ENCODE data around the gene CAPN5.

Gene CAPN5

DNA sequence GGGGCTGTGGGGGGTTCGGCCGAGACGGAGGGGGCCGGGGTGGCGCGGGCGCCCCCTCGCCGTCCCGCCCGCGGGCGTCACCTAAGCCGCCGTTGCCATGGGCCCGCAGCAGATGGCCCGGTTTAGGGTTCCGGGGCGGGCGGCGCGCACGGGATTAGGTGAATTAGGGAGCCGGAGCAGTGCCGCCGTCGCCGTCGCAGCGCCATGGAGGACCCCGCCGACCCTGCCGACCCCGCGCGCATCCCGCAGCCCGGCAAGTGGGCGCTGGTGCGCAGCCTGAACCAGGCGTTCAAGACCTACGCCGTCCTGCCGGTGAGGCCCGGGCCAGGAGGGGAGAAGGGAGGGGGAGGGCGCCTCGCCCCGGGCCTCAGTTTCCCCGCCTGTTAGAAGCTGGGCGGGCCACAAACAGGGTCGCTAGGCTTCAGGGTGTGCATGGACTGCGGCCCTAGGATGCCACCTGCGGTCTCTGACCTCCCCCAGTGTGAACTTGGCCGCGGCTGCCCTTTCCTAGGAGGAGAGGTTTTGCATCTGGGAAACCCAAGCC is 71.4 kb downstream of the CAPN5 start:
- no peak for DNase-seq

DNA sequence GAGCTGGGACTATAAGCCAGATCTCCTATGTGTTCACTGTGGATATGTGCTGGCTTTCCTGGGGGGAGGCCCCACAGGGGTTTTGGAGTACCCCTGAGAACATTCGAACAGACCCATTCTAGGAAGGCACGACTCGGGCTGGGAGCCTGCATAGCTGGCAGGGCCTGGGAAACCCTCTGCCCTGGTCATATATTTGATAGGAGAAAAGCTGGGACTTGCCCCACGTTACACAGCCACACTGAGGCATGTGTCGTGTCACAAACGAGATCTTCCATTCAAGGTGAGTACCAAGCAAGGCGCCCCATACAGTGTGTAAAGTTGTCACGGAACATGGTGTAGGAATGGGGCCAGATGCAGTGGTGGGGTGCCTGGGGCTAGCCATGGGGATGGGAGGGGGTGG is 72.4 kb downstream of the CAPN5 start:
- no peak for DNase-seq

DNA sequence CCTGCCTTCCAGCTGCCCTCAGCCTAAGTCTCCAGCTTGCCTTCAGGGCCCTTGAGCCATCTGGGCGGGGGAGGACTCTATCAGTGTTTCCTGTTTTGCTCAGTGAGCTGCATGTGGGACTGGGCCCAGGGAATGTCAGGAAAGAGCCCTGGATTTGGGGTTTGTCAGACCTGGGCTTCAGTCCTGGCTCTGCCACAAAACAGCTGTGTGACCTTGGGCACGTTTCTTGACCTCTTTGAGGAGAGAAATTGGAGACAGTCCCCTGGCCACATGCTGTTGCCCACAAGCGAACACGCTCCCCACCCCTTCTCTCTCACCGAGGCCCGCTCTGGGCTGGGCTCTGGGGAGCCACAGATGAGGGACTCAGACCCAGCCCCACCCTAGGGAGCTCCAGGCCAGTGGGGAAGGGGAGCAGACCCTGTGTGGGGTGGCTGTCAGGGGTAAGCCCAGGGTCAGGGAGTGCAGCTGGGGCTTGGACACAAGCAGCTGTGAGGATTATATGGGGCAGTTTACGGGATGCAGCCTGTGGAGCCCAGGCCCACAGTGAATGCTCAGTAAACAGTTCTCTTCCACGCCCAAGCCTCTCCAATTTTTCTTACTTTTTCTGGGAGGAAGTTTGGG is 73.6 kb downstream of the CAPN5 start:
- DNase-seq = no peak

DNA sequence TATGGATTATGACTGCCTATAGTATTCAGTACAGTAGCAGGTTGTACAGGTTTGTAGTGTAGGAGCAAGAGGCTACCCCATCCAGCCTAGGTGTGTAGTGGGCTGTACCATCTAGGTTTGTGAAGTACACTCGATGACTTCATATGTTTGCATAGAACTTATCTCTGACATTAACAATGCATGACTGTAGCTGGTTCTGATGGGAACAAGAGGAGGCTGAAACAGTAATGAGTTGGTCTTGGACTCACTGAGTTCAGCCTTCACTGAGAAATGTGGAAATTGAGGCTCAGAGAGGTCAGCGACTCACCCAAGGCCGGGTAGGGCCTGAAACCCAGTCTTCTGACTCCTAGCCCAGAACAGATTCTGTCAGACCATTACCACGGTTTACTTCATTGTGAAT is 74.3 kb downstream of the CAPN5 start:
- no peak for DNase-seq

DNA sequence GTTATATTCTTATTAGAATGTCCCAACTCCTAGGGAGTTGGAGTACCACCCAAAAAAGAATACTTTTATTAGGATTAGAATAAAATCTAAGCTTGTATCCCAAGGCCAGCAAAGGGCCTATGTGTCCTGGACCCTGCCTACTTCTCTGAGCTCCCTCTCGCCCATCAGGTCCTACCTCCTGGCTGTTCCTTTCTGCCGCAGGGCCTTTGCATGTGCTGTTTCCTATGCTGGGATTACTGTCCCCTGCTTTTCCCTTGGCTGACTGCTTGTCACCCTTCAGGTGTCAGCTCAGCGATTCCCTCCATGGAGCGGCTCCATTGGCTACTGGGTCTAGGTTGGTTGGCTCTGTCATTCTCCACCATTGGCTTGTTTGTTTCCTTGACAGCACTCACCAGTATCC is 74.7 kb downstream of the CAPN5 start:
- DNase-seq = no peak

DNA sequence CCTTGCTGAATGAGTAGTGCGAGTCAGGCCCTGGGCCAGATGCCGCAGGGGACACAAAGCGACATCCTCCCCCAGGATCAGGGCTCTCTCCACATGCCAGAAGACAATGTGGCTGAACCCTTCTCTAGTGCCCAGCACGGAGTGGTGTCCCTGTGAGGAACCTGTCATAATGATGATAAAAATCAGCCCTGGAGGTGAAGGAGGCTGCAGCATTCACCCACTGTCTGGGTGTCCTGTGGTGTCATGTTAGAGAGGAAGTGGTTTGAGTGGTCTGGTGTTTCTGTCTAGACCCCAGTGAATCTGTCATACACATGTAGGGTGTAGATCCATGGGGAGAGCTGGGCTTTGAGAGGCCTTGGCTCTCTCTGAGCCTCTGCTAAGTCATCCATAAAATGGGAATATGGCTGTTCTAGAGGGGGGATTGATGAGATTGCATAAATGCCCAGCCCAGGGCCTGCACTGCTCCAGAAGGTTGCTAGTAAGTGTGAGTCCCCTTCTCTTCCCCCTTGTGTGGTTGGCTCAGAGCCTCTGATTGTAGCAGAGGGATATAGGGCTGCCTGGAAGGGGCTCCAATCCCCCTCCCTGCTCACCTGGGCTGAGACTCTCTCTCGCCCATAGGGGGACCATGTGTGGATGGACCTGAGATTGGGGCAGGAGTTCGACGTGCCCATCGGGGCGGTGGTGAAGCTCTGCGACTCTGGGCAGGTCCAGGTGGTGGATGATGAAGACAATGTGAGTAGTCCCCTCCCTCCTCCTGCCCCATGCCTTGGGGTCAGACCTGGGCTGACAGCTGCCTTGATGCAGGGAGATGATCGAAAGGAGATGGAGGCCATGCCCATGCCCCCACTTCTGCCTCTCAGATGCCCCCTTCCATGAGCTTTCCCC is 75.6 kb downstream of the CAPN5 start:
- no peak for DNase-seq

DNA sequence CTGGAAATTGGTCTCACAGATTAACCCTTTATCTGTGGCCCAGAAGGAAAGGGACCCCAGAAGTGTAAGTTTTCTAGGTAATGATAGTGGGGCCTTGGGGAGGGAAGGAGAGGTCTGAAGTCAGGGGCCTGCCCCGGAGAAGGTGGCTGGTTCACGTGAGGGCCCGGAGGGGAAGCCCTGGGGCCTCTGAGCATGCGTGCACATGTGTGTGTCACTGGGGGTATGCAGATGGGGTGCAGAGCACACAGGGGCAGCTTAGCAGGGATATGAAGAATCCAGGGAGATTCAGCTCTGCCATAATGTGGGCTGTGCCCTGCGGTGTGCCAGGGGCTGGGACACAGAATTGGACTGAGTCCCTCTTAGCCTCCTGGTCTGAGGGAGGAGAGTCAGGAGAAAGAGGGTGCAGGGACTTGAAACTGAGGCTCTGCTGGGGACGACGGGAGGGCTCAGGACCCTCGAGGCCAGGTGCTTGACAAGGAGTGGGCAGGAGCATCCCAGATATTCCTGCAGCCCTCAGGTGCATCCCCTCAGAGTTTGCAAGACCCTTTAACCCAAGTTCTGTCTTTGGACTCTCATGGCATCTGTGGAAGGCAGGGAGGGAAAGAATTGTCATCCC is 76.7 kb downstream of the CAPN5 start:
- DNase-seq = no peak

DNA sequence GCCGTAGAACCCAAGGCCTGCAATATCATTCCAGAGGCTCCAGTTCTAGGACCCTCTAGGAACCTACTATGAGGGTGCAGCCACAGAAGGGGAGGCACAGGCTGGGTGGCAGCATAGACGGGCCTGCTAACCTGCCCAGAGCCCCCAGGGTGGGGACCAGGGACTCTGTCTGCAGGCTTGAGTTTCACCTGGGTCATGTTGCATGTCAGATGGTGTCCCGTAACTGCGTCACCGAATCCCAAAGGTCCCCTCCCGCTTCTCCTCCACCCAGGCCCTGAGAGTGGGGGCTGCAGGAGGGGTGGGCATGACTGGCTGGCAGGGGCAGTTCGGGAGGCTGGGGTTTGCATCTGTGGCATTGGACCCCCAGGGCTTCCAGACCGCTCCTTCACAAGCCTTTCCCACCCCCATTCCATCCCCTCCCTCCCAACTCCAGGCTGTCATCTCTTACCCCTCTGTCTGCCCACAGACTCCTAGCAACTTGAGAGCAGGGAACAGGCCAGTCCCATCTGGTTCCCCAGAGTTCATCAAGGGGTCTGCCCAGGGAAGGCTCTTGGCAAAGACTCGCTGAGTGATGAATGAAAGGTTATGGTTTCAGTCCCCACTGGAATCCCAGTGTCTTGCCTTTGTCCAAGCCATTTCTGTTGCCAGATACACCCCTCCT is 77.6 kb downstream of the CAPN5 start:
- DNase-seq = no peak

DNA sequence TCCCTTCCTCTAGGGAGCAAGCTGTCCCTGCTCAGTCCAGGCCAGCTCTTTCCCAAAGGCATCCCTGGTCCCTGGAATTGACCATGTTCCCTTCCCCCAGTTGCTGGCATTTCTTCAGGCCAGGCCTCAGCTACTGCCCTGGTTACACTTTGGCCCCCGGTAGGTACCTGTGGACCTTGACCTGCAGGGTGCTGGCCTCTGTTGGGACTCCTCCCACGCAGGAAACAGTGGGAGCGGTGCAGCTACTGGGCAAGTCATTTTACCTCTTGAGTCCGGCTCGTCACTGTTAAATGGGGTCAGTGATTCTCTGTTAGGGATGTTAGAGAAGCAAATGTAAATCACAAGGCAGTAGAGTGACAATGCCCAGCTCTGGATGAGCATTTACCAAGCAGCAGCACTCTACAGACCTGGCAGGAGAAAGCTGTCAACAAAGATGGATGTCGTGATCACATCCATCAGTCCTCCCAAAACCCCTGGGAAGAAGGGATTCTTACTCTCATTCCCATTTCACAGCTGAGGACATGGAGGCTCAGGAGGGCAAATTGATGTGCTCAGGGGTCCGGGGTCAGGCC is 78.2 kb downstream of the CAPN5 start:
- DNase-seq = no peak

DNA sequence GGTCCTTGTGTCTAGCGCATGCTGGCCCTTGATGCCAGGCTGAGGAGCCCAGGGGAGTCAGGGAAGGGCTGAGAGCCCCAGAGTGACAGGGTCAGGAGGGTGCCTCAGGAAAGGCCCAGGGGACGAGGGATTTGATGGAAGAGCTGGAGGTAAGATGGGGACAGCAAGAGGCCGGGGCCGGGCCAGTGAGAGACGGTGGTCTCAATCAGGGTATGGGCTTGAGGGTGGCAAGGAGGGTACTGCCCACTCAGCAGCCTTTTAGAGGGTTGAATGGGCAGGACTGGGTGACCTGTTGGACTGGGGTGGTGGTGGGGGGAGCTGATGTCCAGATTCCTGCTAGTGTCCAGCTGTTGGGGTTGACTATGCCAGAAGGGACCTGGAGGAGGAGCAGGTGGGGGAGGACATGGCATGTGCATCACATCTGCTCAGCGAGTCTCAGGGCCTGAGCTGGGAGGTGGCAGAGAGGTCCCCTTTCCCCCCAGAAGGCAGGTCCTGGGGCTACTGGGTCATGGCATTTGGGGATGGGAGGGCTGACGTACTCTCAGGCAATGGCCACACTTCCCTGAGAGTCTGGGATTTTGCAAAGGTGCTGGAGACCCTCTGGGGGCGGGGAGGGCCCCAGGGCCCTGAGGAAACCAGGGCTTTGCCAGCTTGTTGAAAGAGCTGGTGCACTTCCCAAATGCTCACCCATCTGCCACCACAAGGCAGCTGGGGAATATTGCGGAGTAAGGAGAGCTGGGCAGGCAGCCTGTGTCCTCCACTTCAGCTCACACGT is 79.7 kb downstream of the CAPN5 start:
- no peak for DNase-seq

DNA sequence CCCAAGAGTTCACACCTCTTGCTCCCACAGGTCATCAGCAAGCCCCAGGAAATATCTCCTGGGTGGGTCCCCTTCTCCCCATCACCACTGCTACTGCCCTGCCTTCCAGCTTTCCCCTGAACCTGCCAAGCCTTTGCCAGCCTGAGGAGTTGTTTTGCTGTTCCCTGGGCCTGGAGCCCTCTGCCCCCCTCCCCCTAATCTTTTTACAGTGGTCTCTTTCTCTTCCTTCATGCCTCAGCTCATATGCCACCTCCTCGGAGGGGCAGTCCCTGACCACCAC is 80.2 kb downstream of the CAPN5 start:
- DNase-seq = no peak

DNA sequence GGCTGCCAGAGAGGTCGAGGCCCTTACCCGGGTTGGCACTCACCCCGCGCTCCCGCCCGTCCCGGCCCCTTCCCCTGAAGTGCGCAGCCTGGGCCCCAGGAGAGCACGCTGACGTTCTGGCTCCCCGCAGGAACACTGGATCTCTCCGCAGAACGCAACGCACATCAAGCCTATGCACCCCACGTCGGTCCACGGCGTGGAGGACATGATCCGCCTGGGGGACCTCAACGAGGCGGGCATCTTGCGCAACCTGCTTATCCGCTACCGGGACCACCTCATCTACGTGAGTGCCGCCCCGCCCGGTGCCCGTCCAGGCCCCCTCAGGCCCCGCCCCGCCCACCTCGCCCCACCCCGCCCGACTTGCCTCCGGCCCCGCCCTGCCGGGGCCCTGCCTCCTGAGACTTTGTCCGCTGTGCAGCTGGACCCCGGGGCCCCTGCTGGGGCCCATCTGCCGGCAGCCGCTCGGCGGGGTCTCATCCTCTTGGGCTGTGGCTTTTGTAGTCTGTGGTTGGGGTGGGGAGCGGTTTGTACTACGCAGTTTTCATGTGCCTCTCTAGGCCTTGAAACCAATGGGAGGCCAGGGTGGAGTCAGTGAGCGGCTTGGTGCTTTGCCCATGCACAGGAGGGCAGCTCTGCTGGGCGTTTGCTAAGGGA is 81.0 kb downstream of the CAPN5 start:
- no peak for DNase-seq

DNA sequence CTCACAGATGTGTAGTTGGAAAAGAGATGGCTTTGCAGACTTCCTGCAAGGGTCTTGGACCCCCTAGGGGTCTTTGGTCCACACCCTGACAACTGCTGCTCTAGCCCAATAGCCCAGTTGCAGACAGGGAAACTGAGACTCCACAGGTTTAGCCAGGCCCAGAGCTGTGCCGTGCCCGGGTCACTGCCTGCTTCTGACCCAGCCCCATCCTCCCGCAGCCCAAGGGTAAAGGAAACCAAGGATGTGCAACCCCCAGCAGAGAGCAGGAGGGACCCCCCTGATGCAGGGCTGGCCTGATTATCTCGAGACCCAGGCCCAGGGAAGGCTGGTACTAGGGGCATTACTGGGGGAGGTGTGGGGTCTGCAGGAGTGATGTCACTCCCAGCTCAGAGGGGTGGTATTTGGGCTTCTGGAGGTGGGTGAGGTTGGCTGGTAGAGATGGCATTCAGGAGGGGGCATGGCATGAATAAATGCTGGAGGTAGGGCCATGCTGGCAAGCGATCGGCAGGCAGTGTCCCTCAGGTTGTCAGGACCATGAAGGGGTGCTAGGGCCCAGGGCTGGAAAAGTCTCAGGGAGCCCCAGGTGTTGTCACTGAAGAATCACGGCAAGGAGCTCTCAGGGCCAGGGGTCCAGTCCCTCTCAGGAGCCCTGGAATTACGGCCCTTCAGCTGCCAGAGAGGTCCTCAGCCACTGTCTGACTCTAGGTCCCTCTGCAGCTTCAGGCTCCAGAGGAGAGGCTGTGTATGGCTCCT is 82.4 kb downstream of the CAPN5 start:
- no peak for DNase-seq

DNA sequence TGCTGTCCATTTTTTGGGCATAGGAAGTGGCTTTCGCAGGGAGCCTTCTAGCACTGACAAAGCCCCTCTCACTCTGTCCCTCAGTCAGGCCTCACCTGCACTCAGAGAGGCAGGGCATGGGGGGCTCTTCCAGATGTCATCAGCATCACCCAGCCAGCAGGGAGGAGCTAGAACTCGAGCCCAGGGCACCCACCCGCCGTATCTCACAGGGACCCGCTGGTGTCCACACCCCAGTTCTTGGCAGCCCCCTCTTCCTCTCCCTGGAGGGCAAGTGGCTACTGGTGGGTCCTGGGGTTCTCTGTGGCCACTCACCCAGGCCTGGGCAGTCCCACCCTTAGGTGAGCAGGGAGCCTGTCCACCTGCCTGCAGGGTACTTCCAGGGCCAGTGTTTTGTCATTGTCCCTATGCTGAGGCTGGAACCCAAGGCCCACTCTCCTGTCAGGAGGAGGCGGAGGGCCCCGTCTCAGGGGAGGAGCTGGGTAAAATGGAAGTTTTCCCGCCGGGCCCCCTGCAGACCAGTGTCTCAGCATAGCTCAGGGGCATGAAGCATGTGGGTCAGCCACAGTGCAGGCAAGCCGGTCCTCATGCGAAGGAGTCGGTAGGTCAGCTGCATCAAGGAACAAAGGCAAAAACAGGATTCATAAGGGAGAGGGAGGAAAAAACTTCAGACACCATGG is 83.1 kb downstream of the CAPN5 start:
- no peak for DNase-seq

DNA sequence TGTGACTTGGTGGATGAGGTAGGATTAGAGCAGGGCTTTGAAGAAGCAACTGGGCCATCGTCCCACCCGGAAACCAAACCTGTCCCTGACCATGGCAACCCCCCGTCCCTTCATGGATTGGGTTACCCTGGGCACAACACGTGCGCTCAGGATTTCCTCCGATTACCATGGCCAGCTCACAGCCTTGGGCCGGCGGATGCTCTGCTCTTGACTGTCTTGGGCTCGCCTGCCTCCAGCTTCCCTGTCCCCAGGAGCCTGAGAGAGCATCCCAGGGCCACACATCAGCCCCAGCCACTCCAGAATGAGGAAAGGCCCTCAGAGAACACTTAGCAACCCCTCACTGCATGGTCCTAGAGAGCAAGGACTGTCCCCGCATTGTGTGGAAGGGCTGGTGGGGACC is 84.1 kb downstream of the CAPN5 start:
- no peak for DNase-seq

DNA sequence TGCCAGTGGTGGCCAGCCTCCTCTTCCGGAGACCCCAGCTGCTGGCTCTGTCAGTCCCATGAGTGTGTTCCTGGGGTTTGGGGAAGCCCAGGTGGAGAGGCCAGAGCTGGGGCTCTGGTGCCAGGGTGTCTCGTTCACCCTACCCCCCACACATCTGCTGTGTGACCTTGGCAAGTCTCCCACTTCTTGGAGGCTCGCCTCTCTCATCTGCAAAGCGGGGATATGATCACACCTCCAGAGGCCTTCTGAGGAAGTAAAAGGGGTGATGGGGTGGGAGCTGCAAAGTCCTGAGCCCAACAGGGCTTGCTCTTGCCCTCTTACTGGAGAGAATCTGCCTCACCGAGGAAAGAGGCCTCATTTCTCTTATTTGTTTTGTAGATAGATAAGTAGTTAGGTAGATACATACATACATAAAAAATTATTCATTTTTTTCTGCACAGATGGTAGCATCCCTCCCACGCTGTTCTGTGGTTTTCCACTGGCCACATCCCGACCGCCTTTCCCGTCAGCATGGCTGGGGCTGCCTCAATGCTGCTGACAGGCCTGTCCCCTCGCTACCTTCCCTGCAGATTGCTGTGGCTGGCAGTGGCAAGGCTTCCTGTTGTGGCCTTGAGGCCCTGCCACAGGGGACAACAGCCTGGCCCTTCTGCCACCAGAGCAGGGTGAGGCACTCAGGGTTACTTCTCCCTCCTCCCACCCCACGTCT is 85.2 kb downstream of the CAPN5 start:
- DNase-seq = peak; percentile 34

DNA sequence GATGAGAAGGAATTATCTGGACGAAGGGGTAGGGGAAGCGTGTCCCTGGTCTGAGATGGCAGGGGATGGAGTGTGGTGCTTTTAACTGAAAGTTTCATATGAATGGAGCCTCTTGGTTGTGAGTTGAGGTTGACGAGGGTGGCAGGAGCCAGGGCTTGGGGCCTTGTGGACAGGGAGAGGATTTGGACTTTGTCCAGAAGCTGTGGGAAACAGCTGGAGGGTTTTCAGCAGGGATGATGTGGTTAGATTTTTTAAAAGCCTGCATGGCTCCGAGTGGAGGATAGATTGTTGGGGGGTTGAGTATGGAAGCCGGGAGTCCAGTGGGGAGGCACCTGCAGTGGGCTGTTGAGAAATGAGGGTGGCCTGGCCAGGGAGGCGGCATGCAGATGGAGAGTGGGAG is 86.1 kb downstream of the CAPN5 start:
- no peak for DNase-seq

DNA sequence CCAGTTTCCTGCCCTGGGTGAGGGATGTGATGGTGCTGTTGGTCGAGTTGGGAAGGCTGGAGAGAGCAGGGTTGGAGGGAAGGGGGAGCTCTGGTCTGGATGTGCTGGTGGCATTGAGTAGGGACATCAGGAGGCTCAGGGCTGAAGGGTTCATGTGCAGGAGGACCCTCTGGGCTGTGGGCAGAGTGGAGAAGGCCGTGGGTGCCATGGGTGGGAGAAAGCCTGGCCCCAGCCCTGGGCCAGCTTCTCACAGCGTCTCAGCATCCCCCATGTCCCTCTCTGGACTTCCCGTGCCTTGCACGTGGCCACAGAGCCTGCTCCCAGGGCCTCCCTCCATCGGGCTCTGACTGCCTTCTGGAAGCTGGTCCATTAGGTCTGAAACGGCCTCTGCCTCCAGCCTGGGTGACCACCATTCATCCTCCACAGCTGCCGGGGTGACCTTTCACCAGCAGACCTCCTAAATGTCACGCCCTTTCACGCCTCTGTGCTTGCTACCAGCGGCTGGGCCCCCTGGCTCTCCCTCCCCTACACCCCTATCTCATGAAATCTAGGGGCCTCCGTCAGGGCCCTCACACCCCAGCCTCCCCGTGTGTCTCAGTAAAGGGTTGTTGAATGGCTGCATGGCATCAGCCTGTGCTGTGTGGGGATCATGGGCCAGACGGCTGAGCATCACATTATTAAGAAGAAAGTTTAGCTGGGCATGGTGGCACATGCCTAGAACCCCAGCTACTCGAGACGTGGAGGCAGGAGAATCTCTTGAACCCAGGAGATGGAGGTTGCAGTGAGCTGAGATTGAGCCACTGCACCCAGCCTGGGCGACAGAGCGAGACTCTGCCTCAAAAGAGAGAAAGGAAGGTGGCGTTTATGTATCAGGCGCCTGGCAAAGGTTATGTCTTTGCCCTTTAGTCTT is 86.8 kb downstream of the CAPN5 start:
- DNase-seq = no peak

Data from suppressor macrophage treated with lipopolysaccharide for 4 hours (primary cell).